ENCODE measurements around the gene ZNF177.

The ZNF177 gene

GRCh38 chr19:9427941-9428340 is 65.1 kb downstream of the ZNF177 start:
- no peak overlapping the region for H3K4me3 ChIP-seq (ENCODE audit: low read depth, low read length)
- H3K36me3 ChIP-seq (replicated peaks): peaks cover 21% of the 10 kb centered on the region
- no peak for DNase-seq
- H3K27ac ChIP-seq: no peak overlapping the region
- in situ Hi-C loops (cut with HindIII; ENCODE audit: low pct_ligation_motif_present, low sequenced_read_pairs): no loop called here
- no peaks in the 10 kb centered on the region for H3K27me3 ChIP-seq (replicated peaks)
- no peak for TF ChIP-seq CTCF (IDR thresholded peaks at IDR 0.05; ENCODE audit: low read depth, low read length, missing control alignments)

DNA sequence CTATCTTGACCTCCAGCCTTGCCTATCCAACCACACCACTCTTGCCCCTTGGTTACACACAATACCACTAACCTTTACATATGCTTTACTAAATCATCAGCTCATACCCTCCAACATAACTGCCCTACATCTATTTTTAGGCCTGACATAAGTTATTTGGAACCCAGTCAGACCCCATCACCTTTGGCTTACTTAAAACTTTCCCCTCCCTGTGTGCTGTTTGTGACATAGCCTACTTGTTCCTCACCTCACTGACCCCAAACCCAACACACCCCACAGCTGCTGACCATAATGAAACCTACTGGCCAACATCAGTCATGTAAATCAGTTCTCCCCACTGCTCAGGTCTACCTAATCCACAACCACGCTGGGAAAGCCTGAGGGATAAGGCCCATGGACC is 67.6 kb downstream of the ZNF177 start:
- no peak for DNase-seq
- no peak for TF ChIP-seq CTCF (IDR thresholded peaks at IDR 0.05; ENCODE audit: low read depth, low read length, missing control alignments)
- Histone ChIP-seq H3K4me3 (ENCODE audit: low read depth, low read length) (no peak overlapping the region), H3K36me3 (replicated peaks) (peaks cover 18% of the 10 kb centered on the region), H3K27me3 (replicated peaks) (no peaks in the 10 kb centered on the region), H3K27ac (no peak overlapping the region)
- in situ Hi-C loops (cut with HindIII; ENCODE audit: low pct_ligation_motif_present, low sequenced_read_pairs): no loop called here

GRCh38 chr19:9431475-9431874 is 68.7 kb downstream of the ZNF177 start:
- TF ChIP-seq CTCF (IDR thresholded peaks at IDR 0.05; ENCODE audit: low read depth, low read length, missing control alignments): peak; percentile 49
- H3K27ac ChIP-seq: no peak overlapping the region
- in situ Hi-C loops (cut with HindIII; ENCODE audit: low pct_ligation_motif_present, low sequenced_read_pairs): no loop called here
- H3K36me3 ChIP-seq (replicated peaks): peaks cover 15% of the 10 kb centered on the region
- no peak overlapping the region for H3K4me3 ChIP-seq (ENCODE audit: low read depth, low read length)
- DNase-seq: peak; percentile 50
- no peaks in the 10 kb centered on the region for H3K27me3 ChIP-seq (replicated peaks)

Measured in brain microvascular endothelial cell (primary cell).